Mucosa of descending colon (tissue), 3 donors: ENCODE data around the gene PLEKHH2. TPM values are rescaled to one million over a fixed set of nuclear protein-coding genes. Genes with fewer than 3 reads are reported as not detected.

ENCODE experiments used
- ATAC-seq: fragments of 200-7000 bp; cut with Tn5 transposase; one replicate; pipeline ENCODE4 v1.9.1; 2020; ENCODE audit warnings: mild to moderate bottlenecking, moderate library complexity
- DNase-seq, 3 donors: peaks; one replicate each; pipeline ENCODE4 v3.0.0-alpha.2; 2020
- H3K36me3 ChIP-seq: fragments of 200-600 bp; one replicate; pipeline ENCODE4 v1.8.0; 2021; ENCODE audit warnings: low read depth, mild to moderate bottlenecking
- H3K4me1 ChIP-seq: fragments of 200-600 bp; one replicate; pipeline ENCODE4 v1.8.0; 2021; ENCODE audit warnings: low read depth, mild to moderate bottlenecking
- H3K4me3 ChIP-seq: fragments of 200-600 bp; one replicate; pipeline ENCODE4 v1.8.0; 2021; ENCODE audit warnings: mild to moderate bottlenecking
- H3K9me3 ChIP-seq: fragments of 200-600 bp; one replicate; pipeline ENCODE4 v1.8.0; 2021; ENCODE audit warnings: mild to moderate bottlenecking
- CTCF ChIP-seq: fragments of 200-600 bp; IDR thresholded peaks from one replicate; pipeline ENCODE4 v1.8.0; 2022; ENCODE audit warnings: antibody characterized with exemption, mild to moderate bottlenecking
- intact Hi-C, 2 donors: fragments of 100-400 bp; cut with DNase I in 1 of 2; cut with micrococcal nuclease in 1 of 2; formaldehyde crosslinking; loops; one replicate each; pipeline versions ENCODE4 v1.11.0 to v1.11.1; 2022; cut with DNase I, micrococcal nuclease
- total RNA-seq, 3 donors: library from RNA; stranded (reverse); fragmentation: NEBNext Ultra II Directional in 2 of 3; extraction: Animal tissue kit (Norgen Biotek cat#: 25700) in 2 of 3; gene quantifications; one replicate each; pipeline versions ENCODE4 v1.2.1 to v1.2.4, GENCODE V29; 2021 to 2023
- donor health status: DM: no; HTN: no; CAD: no; lungs with moderate emphysema.
- donor health status: DM: no; HTN: no; CAD: no.
- donor health status: DM: no; HTN: yes; CAD: no.

PLEKHH2 gene
- total RNA-seq, 3 donors from 2014 or later, result 2.6 to 25.6 (median 4.1) TPM

GRCh38 chr2:43776324-43776723, 139.3 kb downstream of the PLEKHH2 start:
- peaks cover 5% of the 10 kb centered on the region for H3K4me1 ChIP-seq
- no peak for TF ChIP-seq CTCF
- ATAC-seq (no peak), DNase-seq (no peak)
- no peaks in the 10 kb centered on the region for H3K9me3 ChIP-seq
- H3K36me3 ChIP-seq, result no peaks in the 10 kb centered on the region
- no peak overlapping the region for H3K4me3 ChIP-seq
- intact Hi-C loops, result loop anchor here in 1 of 2 donors (5.0 kb wide), 1 partner anchor 149 kb away; no protein-coding TSS in a partner anchor

- Histone ChIP-seq H3K36me3 (no peaks in the 10 kb centered on the region), H3K9me3 (no peaks in the 10 kb centered on the region), H3K4me3 (no peak overlapping the region), H3K4me1 (peaks cover 5% of the 10 kb centered on the region)
- ATAC-seq (no peak), DNase-seq (no peak)
- TF ChIP-seq CTCF, result no peak
- intact Hi-C loops, result loop anchor here in 1 of 2 donors (5.0 kb wide), 1 partner anchor 150 kb away; no protein-coding TSS in a partner anchor
Measured at GRCh38 chr2:43777306-43777926, 140.4 kb downstream of the PLEKHH2 start.

DNA sequence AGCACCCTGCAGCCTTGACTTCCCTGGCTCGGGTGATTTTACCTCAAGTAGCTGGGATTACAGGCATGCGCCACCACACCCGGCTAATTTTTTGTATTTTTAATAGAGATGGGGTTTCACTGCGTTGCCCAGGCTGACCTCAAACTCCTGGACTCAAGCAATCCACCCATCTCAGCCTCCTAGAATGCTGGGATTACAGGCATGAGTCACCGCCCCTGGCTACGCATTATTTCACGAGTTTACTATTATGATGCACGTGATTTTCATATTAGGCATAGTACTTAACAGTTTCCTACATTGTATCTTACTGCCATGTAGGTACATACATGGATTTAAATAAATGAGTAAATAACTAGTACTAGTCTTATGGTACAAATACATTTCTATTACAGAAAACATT, 141.2 kb downstream of the PLEKHH2 start:
- intact Hi-C loops, result loop anchor here in 1 of 2 donors (5.0 kb wide), 1 partner anchor 151 kb away; no protein-coding TSS in a partner anchor
- Histone ChIP-seq H3K36me3 (no peaks in the 10 kb centered on the region), H3K9me3 (no peaks in the 10 kb centered on the region), H3K4me3 (no peak overlapping the region), H3K4me1 (peaks cover 5% of the 10 kb centered on the region)
- DNase-seq (no peak), ATAC-seq (no peak)
- no peak for TF ChIP-seq CTCF

- intact Hi-C loops, result no loop called here
Measured at GRCh38 chr2:43787895-43788294, 150.8 kb downstream of the PLEKHH2 start.

GRCh38 chr2:43788646-43789045, 151.6 kb downstream of the PLEKHH2 start:
- no peaks in the 10 kb centered on the region for H3K9me3 ChIP-seq
- no peak overlapping the region for H3K4me3 ChIP-seq
- DNase-seq (no peak), ATAC-seq (no peak)
- peaks cover 4% of the 10 kb centered on the region for H3K4me1 ChIP-seq
- no peaks in the 10 kb centered on the region for H3K36me3 ChIP-seq
- no peak for TF ChIP-seq CTCF
- intact Hi-C loops, result no loop called here

More at GRCh38 chr2:43787895-43788294, 150.8 kb downstream of the PLEKHH2 start:
- no peak for TF ChIP-seq CTCF
- DNase-seq, result no peak
- Histone ChIP-seq H3K36me3 (no peaks in the 10 kb centered on the region), H3K4me3 (no peak overlapping the region), H3K4me1 (peaks cover 4% of the 10 kb centered on the region), H3K9me3 (no peaks in the 10 kb centered on the region)
- no peak for ATAC-seq
